OCI-LY1 (cell line): Measurements from ENCODE around the gene WIF1.

ENCODE experiments used
- H2AFZ ChIP-seq: fragments of 200-600 bp; sonication (generic), shearing (Covaris generic); 2 replicates; pipeline ENCODE4 v1.6.0; 2014; ENCODE audit warnings: antibody characterized with exemption, mild to moderate bottlenecking, low read length
- H3F3A ChIP-seq: fragments of 200-600 bp; sonication (generic), shearing (Covaris generic); 2 replicates; pipeline ENCODE4 v1.6.0; 2014; ENCODE audit warnings: mild to moderate bottlenecking, antibody characterized with exemption, low read length, moderate library complexity; ENCODE audit not compliant: insufficient read depth
- H3K27ac ChIP-seq: fragments of 200-600 bp; sonication (generic); 2 replicates; pipeline ENCODE4 v1.5.1; 2014; ENCODE audit warnings: low read length, mixed run types, mild to moderate bottlenecking, low read depth; ENCODE audit not compliant: poor library complexity, severe bottlenecking
- H3K27me3 ChIP-seq: fragments of 200-600 bp; sonication (generic); 2 replicates; pipeline ENCODE4 v1.6.0; 2014; ENCODE audit warnings: antibody characterized with exemption, mild to moderate bottlenecking, low read length, moderate library complexity; ENCODE audit not compliant: insufficient read depth
- H3K36me3 ChIP-seq: fragments of 200-600 bp; sonication (generic); 2 replicates; pipeline ENCODE4 v1.6.1; 2014; ENCODE audit warnings: mild to moderate bottlenecking, antibody characterized with exemption, low read length, moderate library complexity, mixed read lengths; ENCODE audit not compliant: insufficient read depth
- H3K4me1 ChIP-seq: fragments of 200-600 bp; sonication (generic); 2 replicates; pipeline ENCODE4 v1.5.1; 2014; ENCODE audit warnings: mild to moderate bottlenecking, low read length, moderate library complexity; ENCODE audit not compliant: insufficient read depth, severe bottlenecking
- H3K4me2 ChIP-seq: fragments of 200-600 bp; sonication (generic), shearing (Covaris generic); 2 replicates; pipeline ENCODE4 v1.6.1; 2014; ENCODE audit warnings: low read length
- H3K4me3 ChIP-seq: fragments of 200-600 bp; sonication (generic); 2 replicates; pipeline ENCODE4 v1.5.1; 2014; ENCODE audit warnings: low read length, low read depth, mild to moderate bottlenecking, mixed read lengths; ENCODE audit not compliant: poor library complexity, severe bottlenecking
- H3K79me2 ChIP-seq: fragments of 200-600 bp; shearing (Covaris generic); 2 replicates; pipeline ENCODE4 v1.6.1; 2016; ENCODE audit warnings: mixed run types, low read length, mixed read lengths; ENCODE audit not compliant: insufficient read depth
- H3K9ac ChIP-seq: fragments of 200-600 bp; sonication (generic), shearing (Covaris generic); 2 replicates; pipeline ENCODE4 v1.6.1; 2014; ENCODE audit warnings: mild to moderate bottlenecking, low read length, mixed read lengths
- H3K9me2 ChIP-seq: fragments of 200-600 bp; sonication (generic), shearing (Covaris generic); 2 replicates; pipeline ENCODE4 v1.6.1; 2014; ENCODE audit warnings: low read depth, mild to moderate bottlenecking, low read length, mixed read lengths
- H3K9me3 ChIP-seq: fragments of 200-600 bp; shearing (Covaris generic); 2 replicates; pipeline ENCODE4 v1.6.1; 2014; ENCODE audit warnings: low read length, mixed read lengths
- H4K20me1 ChIP-seq: fragments of 200-600 bp; sonication (generic), shearing (Covaris generic); 2 replicates; pipeline ENCODE4 v1.6.0; 2016; ENCODE audit warnings: mild to moderate bottlenecking, low read length; ENCODE audit not compliant: insufficient read depth
- EZH2 ChIP-seq: fragments of 200-600 bp; sonication (generic), shearing (Covaris generic); IDR thresholded peaks from 2 replicates; pipeline ENCODE4 v1.8.0; 2017; ENCODE audit warnings: borderline replicate concordance, mixed run types, mild to moderate bottlenecking, antibody characterized with exemption, low read length, moderate library complexity, mixed read lengths
- TF ChIP-seq, protein P1 (sequence below): fragments of 200-600 bp; sonication (generic), shearing (Covaris generic); IDR thresholded peaks from 2 replicates; pipeline ENCODE4 v1.5.1; 2017; ENCODE audit warnings: mild to moderate bottlenecking, antibody characterized with exemption, low read length, moderate library complexity, mixed read lengths

The WIF1 gene

DNA sequence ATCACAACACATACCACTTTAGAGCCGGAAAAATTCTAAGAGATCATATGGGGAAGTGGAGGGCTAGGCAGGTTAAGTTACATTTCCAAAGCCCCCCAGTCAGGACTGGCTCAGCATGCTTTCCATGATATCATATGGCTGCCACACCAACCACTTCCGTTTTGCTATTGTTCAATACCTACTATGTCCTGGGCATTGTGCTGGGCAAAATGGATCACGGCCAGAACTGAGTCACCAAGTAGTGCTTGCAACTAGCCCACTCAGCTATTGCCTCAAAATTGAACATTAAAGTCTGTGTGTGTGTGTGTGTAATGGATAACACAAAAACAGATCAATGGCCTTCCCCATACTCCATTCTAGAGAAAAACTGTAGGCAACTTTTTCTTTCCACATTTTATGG is 22.7 kb downstream of the WIF1 start:
- no peaks in the 10 kb centered on the region for H3K79me2 ChIP-seq
- TF ChIP-seq, protein P1, sequence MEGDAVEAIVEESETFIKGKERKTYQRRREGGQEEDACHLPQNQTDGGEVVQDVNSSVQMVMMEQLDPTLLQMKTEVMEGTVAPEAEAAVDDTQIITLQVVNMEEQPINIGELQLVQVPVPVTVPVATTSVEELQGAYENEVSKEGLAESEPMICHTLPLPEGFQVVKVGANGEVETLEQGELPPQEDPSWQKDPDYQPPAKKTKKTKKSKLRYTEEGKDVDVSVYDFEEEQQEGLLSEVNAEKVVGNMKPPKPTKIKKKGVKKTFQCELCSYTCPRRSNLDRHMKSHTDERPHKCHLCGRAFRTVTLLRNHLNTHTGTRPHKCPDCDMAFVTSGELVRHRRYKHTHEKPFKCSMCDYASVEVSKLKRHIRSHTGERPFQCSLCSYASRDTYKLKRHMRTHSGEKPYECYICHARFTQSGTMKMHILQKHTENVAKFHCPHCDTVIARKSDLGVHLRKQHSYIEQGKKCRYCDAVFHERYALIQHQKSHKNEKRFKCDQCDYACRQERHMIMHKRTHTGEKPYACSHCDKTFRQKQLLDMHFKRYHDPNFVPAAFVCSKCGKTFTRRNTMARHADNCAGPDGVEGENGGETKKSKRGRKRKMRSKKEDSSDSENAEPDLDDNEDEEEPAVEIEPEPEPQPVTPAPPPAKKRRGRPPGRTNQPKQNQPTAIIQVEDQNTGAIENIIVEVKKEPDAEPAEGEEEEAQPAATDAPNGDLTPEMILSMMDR, result no peak
- no peak for TF ChIP-seq EZH2
- no peak overlapping the region for H2AFZ ChIP-seq
- H4K20me1 ChIP-seq, result no peaks in the 10 kb centered on the region
- no peaks in the 10 kb centered on the region for H3K9me3 ChIP-seq
- no peak overlapping the region for H3K4me2 ChIP-seq
- no peaks in the 10 kb centered on the region for H3K36me3 ChIP-seq
- H3K27me3 ChIP-seq, result no peaks in the 10 kb centered on the region
- no peaks in the 10 kb centered on the region for H3F3A ChIP-seq
- no peak overlapping the region for H3K4me3 ChIP-seq
- no peaks in the 10 kb centered on the region for H3K4me1 ChIP-seq
- no peak overlapping the region for H3K27ac ChIP-seq
- H3K9me2 ChIP-seq, result no peaks in the 10 kb centered on the region
- no peak overlapping the region for H3K9ac ChIP-seq

DNA sequence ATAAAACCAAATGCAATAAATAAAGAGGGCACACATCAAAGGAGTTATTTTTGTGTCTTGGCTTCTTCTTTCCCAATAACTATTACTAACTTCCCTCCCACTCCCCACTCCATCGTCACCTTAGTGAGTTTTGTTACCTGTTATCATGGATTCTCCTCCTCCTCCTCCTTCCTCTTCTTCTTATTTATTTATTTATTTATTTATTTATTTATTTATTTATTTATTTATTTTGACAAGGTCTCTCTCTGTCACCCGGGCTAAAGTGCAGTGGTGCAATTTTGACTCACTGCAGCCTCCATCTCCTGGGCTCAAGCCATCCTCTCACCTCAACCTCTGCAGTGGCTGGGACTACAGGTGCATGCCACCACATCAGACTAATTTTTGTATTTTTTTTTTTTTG is 26.4 kb downstream of the WIF1 start:
- no peaks in the 10 kb centered on the region for H4K20me1 ChIP-seq
- TF ChIP-seq EZH2, result no peak
- TF ChIP-seq, protein P1, result no peak

DNA sequence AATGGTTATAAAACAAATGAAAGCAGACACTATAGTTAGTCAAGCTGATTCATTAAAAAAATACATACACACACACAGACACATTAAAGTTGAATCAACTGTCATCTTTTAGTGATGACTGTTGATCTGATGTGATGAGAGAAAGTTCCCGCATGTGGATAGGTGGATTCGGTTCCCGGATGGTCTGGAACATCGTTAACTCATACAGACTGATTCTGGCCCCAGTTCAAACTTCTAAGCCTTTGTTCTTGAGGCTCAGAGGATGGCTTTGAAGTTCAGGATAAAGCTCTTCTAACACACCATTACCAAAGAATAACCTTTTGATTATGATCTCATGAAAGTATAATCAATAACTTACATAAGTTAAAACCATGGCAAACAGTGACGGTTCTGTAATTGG is 27.5 kb downstream of the WIF1 start:
- Histone ChIP-seq H3K27ac (no peak overlapping the region), H2AFZ (no peak overlapping the region), H3K79me2 (no peaks in the 10 kb centered on the region), H3K4me3 (no peak overlapping the region), H3K4me1 (no peaks in the 10 kb centered on the region), H3K9me2 (no peaks in the 10 kb centered on the region), H3K9ac (no peak overlapping the region), H3K4me2 (no peak overlapping the region), H3K27me3 (no peaks in the 10 kb centered on the region), H4K20me1 (no peaks in the 10 kb centered on the region), H3K36me3 (no peaks in the 10 kb centered on the region), H3K9me3 (no peaks in the 10 kb centered on the region), H3F3A (no peaks in the 10 kb centered on the region)
- TF ChIP-seq EZH2, result no peak
- TF ChIP-seq, protein P1, result no peak

More for the DNA sequence above, 26.4 kb downstream of the WIF1 start:
- H3K4me3 ChIP-seq, result no peak overlapping the region
- no peaks in the 10 kb centered on the region for H3K79me2 ChIP-seq
- H3K4me2 ChIP-seq, result no peak overlapping the region
- H3K27me3 ChIP-seq, result no peaks in the 10 kb centered on the region
- H3K9me3 ChIP-seq, result no peaks in the 10 kb centered on the region
- H3K4me1 ChIP-seq, result no peaks in the 10 kb centered on the region
- no peak overlapping the region for H3K9ac ChIP-seq
- H3K36me3 ChIP-seq, result no peaks in the 10 kb centered on the region
- H3F3A ChIP-seq, result no peaks in the 10 kb centered on the region
- no peaks in the 10 kb centered on the region for H3K9me2 ChIP-seq
- H2AFZ ChIP-seq, result no peak overlapping the region
- H3K27ac ChIP-seq, result no peak overlapping the region
